ENCODE data around the gene PUSL1. TPM values are rescaled to one million over a fixed set of nuclear protein-coding genes. Genes with fewer than 3 reads are reported as not detected.

Gene PUSL1
- total and polyA plus RNA-seq, 5 donors from 2014 or later = 17.7 to 21.0 (median 18.9) TPM

GRCh38 chr1:1311107-1312104 lies 3.0 kb downstream of the PUSL1 start:
- H3K36me3 ChIP-seq (ENCODE audit: control insufficient read depth, insufficient read depth, low read length) = peaks cover 27% of the 10 kb centered on the region

DNA sequence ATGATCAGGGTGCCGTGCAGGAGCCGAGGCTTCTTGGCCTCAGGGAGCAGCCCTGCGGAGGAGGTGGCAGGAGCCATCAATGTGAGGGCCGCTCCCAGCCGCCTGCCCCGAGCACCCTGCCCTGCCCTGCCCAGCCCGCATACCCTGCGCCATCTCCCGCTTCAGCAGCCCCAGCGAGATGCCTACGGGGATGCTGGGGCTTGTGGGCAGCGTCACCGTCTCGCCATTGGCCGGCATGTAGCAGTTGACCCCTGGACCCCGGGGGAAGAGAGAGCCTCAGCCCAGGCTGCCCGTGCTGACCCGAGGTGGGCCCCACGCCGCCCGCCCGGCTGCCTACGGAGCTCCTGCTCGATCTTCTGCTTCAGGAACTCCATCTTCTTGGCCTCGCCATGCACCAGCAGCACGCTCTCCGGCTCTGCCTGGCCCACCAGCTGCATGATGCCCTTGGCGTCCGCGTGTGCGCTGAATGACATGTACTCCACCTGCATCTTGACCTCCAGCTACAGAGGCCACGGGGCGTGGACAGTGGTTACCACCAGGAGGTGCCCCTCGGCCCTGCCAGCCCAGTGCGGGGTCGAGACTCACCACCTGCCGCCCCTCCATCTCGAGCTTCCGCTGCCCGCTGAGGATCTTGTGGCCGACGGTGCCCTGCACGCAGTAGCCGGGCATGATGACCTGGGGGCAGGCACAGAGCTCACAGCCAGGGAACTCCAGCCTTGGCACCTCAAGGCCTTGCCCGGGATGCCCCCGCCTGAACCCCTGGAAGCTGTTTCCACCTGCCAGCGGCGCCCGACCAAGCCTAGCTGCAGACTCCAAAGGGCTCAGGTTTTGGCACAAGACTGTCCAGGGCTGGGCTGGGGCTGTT lies 4.3 kb downstream of the PUSL1 start:
- H3K27ac Mint-ChIP-seq = no peak overlapping the region
- no peaks in the 10 kb centered on the region for H3K9me3 Mint-ChIP-seq
- H3K4me1 Mint-ChIP-seq = peaks cover 0 to 2% (median 0%) of the 10 kb centered on the region in 4 donors
- H3K36me3 ChIP-seq (ENCODE audit: control insufficient read depth, insufficient read depth, low read length) = peaks cover 32% of the 10 kb centered on the region
- peaks cover 16% of the 10 kb centered on the region for H3K4me1 ChIP-seq (ENCODE audit: control insufficient read depth, insufficient read depth, low read length, poor library complexity, severe bottlenecking)
- no peak overlapping the region for H3K4me3 ChIP-seq (ENCODE audit: low read depth, low read length)
- H3K9me3 ChIP-seq (ENCODE audit: control insufficient read depth in 2 of 2, low read length in 2 of 2) = no peaks in the 10 kb centered on the region
- ATAC-seq (ENCODE audit: low read depth in 2 of 2) (no peak), DNase-seq (no peak)
- H3K27me3 Mint-ChIP-seq = no peaks in the 10 kb centered on the region
- no peak overlapping the region for H3K27ac ChIP-seq (ENCODE audit: insufficient read depth, low read length, poor library complexity, severe bottlenecking)
- H3K4me3 Mint-ChIP-seq = peak overlapping the region in 1 of 4 donors; percentile 76
- H3K27me3 ChIP-seq (ENCODE audit: control insufficient read depth, insufficient read depth, low read length) = no peaks in the 10 kb centered on the region
- H3K36me3 Mint-ChIP-seq = no peaks in the 10 kb centered on the region

More at GRCh38 chr1:1311107-1312104, 3.0 kb downstream of the PUSL1 start:
- no peak for DNase-seq
- no peaks in the 10 kb centered on the region for H3K36me3 Mint-ChIP-seq
- H3K4me1 Mint-ChIP-seq = peaks cover 0 to 10% (median 4%) of the 10 kb centered on the region in 4 donors
- H3K27ac Mint-ChIP-seq = peak overlapping the region in 1 of 3 donors; percentile 60
- Histone ChIP-seq H3K9me3 (ENCODE audit: control insufficient read depth in 2 of 2, low read length in 2 of 2) (no peaks in the 10 kb centered on the region), H3K4me3 (ENCODE audit: low read depth, low read length) (no peak overlapping the region), H3K27ac (ENCODE audit: insufficient read depth, low read length, poor library complexity, severe bottlenecking) (no peak overlapping the region), H3K4me1 (ENCODE audit: control insufficient read depth, insufficient read depth, low read length, poor library complexity, severe bottlenecking) (peaks cover 26% of the 10 kb centered on the region), H3K27me3 (ENCODE audit: control insufficient read depth, insufficient read depth, low read length) (no peaks in the 10 kb centered on the region)
- no peaks in the 10 kb centered on the region for H3K27me3 Mint-ChIP-seq
- no peak for ATAC-seq (ENCODE audit: low read depth in 2 of 2)
- peaks cover 0 to 3% (median 0%) of the 10 kb centered on the region in 7 donors for H3K9me3 Mint-ChIP-seq
- peak overlapping the region in 2 of 4 donors; percentile 44 to 59 for H3K4me3 Mint-ChIP-seq

- H3K4me1 ChIP-seq (ENCODE audit: control insufficient read depth, insufficient read depth, low read length, poor library complexity, severe bottlenecking) = peaks cover 16% of the 10 kb centered on the region
- no peak for ATAC-seq (ENCODE audit: low read depth in 2 of 2)
- no peak overlapping the region for H3K27ac ChIP-seq (ENCODE audit: insufficient read depth, low read length, poor library complexity, severe bottlenecking)
- H3K27me3 ChIP-seq (ENCODE audit: control insufficient read depth, insufficient read depth, low read length) = no peaks in the 10 kb centered on the region
- peaks cover 0 to 2% (median 0%) of the 10 kb centered on the region in 4 donors for H3K4me1 Mint-ChIP-seq
- peak overlapping the region in 1 of 4 donors; percentile 43 for H3K4me3 Mint-ChIP-seq
- no peak overlapping the region for H3K4me3 ChIP-seq (ENCODE audit: low read depth, low read length)
- H3K9me3 Mint-ChIP-seq = no peaks in the 10 kb centered on the region
- H3K27me3 Mint-ChIP-seq = no peaks in the 10 kb centered on the region
- H3K36me3 Mint-ChIP-seq = no peaks in the 10 kb centered on the region
- no peak for DNase-seq
- H3K36me3 ChIP-seq (ENCODE audit: control insufficient read depth, insufficient read depth, low read length) = peaks cover 39% of the 10 kb centered on the region
- no peak overlapping the region for H3K27ac Mint-ChIP-seq
- no peaks in the 10 kb centered on the region for H3K9me3 ChIP-seq (ENCODE audit: control insufficient read depth in 2 of 2, low read length in 2 of 2)
Measured at GRCh38 chr1:1313500-1314236, 5.3 kb downstream of the PUSL1 start.

GRCh38 chr1:1314237-1314586 lies 5.8 kb downstream of the PUSL1 start:
- H3K27me3 Mint-ChIP-seq = no peaks in the 10 kb centered on the region
- no peaks in the 10 kb centered on the region for H3K9me3 Mint-ChIP-seq
- no peak for ATAC-seq (ENCODE audit: low read depth in 2 of 2)
- Histone ChIP-seq H3K4me1 (ENCODE audit: control insufficient read depth, insufficient read depth, low read length, poor library complexity, severe bottlenecking) (peaks cover 10% of the 10 kb centered on the region), H3K27ac (ENCODE audit: insufficient read depth, low read length, poor library complexity, severe bottlenecking) (no peak overlapping the region), H3K27me3 (ENCODE audit: control insufficient read depth, insufficient read depth, low read length) (no peaks in the 10 kb centered on the region), H3K4me3 (ENCODE audit: low read depth, low read length) (no peak overlapping the region), H3K36me3 (ENCODE audit: control insufficient read depth, insufficient read depth, low read length) (peaks cover 44% of the 10 kb centered on the region), H3K9me3 (ENCODE audit: control insufficient read depth in 2 of 2, low read length in 2 of 2) (no peaks in the 10 kb centered on the region)
- peaks cover 0 to 4% (median 0%) of the 10 kb centered on the region in 4 donors for H3K4me1 Mint-ChIP-seq
- peaks cover under 1% of the 10 kb centered on the region for H3K36me3 Mint-ChIP-seq
- no peak overlapping the region for H3K4me3 Mint-ChIP-seq
- no peak overlapping the region for H3K27ac Mint-ChIP-seq
- DNase-seq = no peak

DNA sequence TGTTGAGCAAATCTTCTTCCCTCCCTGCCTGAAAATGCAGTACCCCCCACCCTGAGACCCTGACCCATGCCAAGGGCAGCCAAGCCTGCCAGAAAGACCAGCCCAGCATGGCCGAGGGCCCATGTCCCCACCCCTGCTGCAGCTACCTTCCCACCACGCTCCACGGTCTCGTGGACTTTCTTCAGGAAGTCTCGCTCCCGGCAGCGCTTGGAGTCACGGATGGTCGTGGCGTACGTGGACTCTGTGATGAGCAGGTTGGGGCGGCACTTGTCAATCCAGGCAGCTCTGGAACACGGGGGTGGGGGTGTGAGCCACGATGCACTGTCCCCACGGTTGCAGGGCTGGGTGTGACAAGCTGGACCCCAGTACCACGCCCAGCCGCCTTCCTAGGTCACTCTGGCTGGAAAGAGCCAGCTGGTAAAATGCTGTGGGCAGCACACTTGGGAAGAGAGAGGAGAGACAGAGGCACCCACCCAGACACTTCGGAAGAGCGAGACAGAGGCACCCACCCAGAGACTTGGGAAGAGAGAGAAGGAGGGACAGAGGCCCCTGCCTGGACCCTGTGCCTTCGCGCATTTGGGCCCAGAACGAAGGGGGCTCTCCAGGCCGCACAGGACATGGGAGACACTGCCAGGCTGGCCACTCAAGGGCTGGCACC lies 6.4 kb downstream of the PUSL1 start:
- DNase-seq (no peak), ATAC-seq (ENCODE audit: low read depth in 2 of 2) (no peak)
- peaks cover 47% of the 10 kb centered on the region for H3K36me3 ChIP-seq (ENCODE audit: control insufficient read depth, insufficient read depth, low read length)
- peak overlapping the region in 1 of 3 donors; percentile 36 for H3K27ac Mint-ChIP-seq
- no peaks in the 10 kb centered on the region for H3K27me3 Mint-ChIP-seq
- H3K9me3 Mint-ChIP-seq = no peaks in the 10 kb centered on the region
- peaks cover 5% of the 10 kb centered on the region for H3K36me3 Mint-ChIP-seq
- H3K27me3 ChIP-seq (ENCODE audit: control insufficient read depth, insufficient read depth, low read length) = no peaks in the 10 kb centered on the region
- no peaks in the 10 kb centered on the region for H3K9me3 ChIP-seq (ENCODE audit: control insufficient read depth in 2 of 2, low read length in 2 of 2)
- H3K4me3 Mint-ChIP-seq = no peak overlapping the region
- H3K4me1 Mint-ChIP-seq = peaks cover 0 to 10% (median 0%) of the 10 kb centered on the region in 4 donors
- H3K4me1 ChIP-seq (ENCODE audit: control insufficient read depth, insufficient read depth, low read length, poor library complexity, severe bottlenecking) = peaks cover 4% of the 10 kb centered on the region
- H3K27ac ChIP-seq (ENCODE audit: insufficient read depth, low read length, poor library complexity, severe bottlenecking) = no peak overlapping the region
- no peak overlapping the region for H3K4me3 ChIP-seq (ENCODE audit: low read depth, low read length)

DNA sequence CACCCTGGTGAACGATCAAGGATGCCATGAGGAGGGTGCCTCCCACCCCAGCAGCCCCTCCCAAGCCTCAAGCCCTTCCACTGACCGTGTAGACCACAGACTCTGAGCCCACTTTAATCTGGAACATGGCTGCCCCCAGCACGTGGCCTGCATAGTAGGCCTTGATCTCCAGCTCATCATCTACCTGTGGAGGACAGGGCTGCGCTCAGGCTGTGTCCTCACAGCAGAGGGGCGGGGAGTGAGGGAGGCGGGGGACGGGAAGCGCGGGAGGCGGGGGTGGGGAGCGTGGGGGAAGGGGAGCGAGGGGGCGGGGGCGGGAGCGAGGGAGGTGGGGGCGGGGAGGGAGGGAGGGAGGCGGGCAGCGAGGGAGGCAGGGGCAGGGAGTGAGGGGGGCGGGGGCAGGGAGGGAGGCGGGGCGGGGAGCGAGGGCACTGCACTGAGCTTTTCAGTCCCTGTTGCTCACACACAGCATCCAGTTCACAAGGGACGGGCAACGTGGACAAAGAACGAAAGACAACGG lies 7.1 kb downstream of the PUSL1 start:
- Mint-ChIP-seq H3K27me3 (no peaks in the 10 kb centered on the region), H3K4me1 (peaks cover 0 to 15% (median 0%) of the 10 kb centered on the region in 4 donors), H3K27ac (peak overlapping the region in 1 of 3 donors; percentile 32), H3K9me3 (no peaks in the 10 kb centered on the region), H3K4me3 (no peak overlapping the region), H3K36me3 (peaks cover 5% of the 10 kb centered on the region)
- no peak overlapping the region for H3K4me3 ChIP-seq (ENCODE audit: low read depth, low read length)
- DNase-seq = no peak
- H3K27me3 ChIP-seq (ENCODE audit: control insufficient read depth, insufficient read depth, low read length) = no peaks in the 10 kb centered on the region
- peaks cover 54% of the 10 kb centered on the region for H3K36me3 ChIP-seq (ENCODE audit: control insufficient read depth, insufficient read depth, low read length)
- ATAC-seq (ENCODE audit: low read depth in 2 of 2) = no peak
- no peaks in the 10 kb centered on the region for H3K9me3 ChIP-seq (ENCODE audit: control insufficient read depth in 2 of 2, low read length in 2 of 2)
- H3K27ac ChIP-seq (ENCODE audit: insufficient read depth, low read length, poor library complexity, severe bottlenecking) = no peak overlapping the region
- H3K4me1 ChIP-seq (ENCODE audit: control insufficient read depth, insufficient read depth, low read length, poor library complexity, severe bottlenecking) = no peaks in the 10 kb centered on the region

Measured in CD4-positive, CD25-positive, alpha-beta regulatory T cell (primary cell).